Tibial nerve (tissue), 4 donors: ENCODE measurements around the gene SLC9A4. TPM values are rescaled to one million over a fixed set of nuclear protein-coding genes. Genes with fewer than 3 reads are reported as not detected.

Experiments used
- DNase-seq, 2 donors: peaks; one replicate each; pipeline ENCODE4 v3.0.0-alpha.2; 2019; ENCODE audit warnings: low spot score in 2 of 2
- H3K27ac ChIP-seq, 4 donors: fragments of 200-600 bp; sonication (generic) in 3 of 4; one replicate each; pipeline ENCODE4 v1.5.1; 2017 to 2019; ENCODE audit warnings: mild to moderate bottlenecking in 1 of 4
- H3K27me3 ChIP-seq, 2 donors: fragments of 200-600 bp; sonication (generic) in 1 of 2; one replicate each; pipeline versions ENCODE4 v1.5.1 to v1.6.0; 2017 to 2019
- H3K36me3 ChIP-seq, 3 donors: fragments of 200-600 bp; sonication (generic); one replicate each; pipeline ENCODE4 v1.5.1; 2018 to 2019
- H3K4me1 ChIP-seq, 4 donors: fragments of 200-600 bp; sonication (generic) in 3 of 4; one replicate each; pipeline ENCODE4 v1.5.1; 2017 to 2019
- H3K4me3 ChIP-seq, 4 donors: fragments of 200-600 bp; sonication (generic) in 3 of 4; one replicate each; pipeline ENCODE4 v1.5.1; 2017 to 2019; ENCODE audit warnings: mild to moderate bottlenecking in 1 of 4, moderate library complexity in 1 of 4
- H3K9me3 ChIP-seq, 4 donors: fragments of 200-600 bp; sonication (generic) in 3 of 4; one replicate each; pipeline ENCODE4 v1.5.1; 2017 to 2019
- EP300 ChIP-seq, 2 donors: sonication (generic); formaldehyde crosslinking; IDR thresholded peaks; one replicate each; pipeline ENCODE4 v1.6.1; 2017; ENCODE audit warnings: antibody characterized with exemption in 2 of 2, mild to moderate bottlenecking in 1 of 2
- POLR2A ChIP-seq, 2 donors: fragments of 450-650 bp; IDR thresholded peaks; one replicate each; pipeline ENCODE4 v1.6.1; 2017; ENCODE audit warnings: antibody characterized with exemption in 2 of 2, mild to moderate bottlenecking in 2 of 2, moderate library complexity in 2 of 2
- WGBS, 2 donors: methylation state at CpG; one replicate each; pipeline ENCODE4 v1.1.5; 2018; 5-methylcytosine and 5-hydroxymethylcytosine counted together
- total RNA-seq, 4 donors: library from RNA; depleted of rRNA; stranded (reverse); fragments of >200 nt; gene quantifications; one replicate each; pipeline ENCODE4 v1.1.0, GENCODE V29; 2016
- TF ChIP-seq, protein P1 (sequence below), 5 experiments: fragments of 200-600 bp in 3 of 5; fragments of 450-650 bp in 2 of 5; sonication (generic) in 3 of 5; IDR thresholded peaks; one replicate each; pipeline ENCODE4 v1.5.1; 2016 to 2019; ENCODE audit warnings: antibody characterized with exemption in 5 of 5, mild to moderate bottlenecking in 3 of 5, moderate library complexity in 2 of 5

SLC9A4 gene
- total RNA-seq, 4 donors from 2014 or later: 0.30 TPM; not detected in 3

DNA sequence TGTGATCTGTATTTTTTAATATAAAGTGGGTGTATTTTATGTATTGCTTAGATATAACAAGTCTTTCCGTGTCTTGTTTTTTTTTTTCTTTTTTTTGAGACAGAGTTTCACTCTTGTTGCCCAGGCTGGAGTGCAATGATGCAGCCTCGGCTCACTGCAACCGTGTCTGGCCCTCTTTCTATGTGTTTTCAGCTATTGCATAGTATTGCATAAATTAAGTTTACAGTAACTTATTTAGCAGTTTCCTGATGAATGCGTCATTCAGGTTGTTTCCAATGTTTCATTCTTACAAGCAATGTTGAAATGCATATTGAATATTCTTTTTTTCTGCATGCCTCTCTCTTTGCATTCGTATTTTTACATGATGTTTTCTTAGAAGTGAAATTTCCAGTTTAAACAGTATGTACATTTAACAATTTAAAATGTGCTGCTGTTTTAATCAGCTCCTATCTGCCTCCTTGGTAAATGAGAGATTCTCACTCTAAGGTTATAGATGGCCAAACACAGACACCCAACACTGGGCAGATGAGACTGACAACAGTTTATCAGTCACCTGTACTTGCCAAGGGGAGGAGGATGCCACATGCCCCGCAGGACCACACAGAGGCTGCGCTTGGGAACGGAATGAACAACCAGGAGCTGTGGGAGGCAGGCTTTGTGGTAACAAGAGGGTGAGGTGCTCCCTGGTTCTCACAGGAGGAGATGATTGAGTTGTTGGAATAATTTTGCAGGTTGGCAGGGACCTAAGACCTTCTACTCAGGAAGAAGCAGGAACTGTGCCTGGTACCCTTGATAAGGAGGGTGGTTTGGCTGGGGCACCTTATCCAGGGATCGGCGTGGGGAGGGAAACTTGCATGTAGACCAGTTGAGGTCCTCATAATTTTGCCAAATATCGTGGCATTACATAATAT is 7.5 kb downstream of the SLC9A4 start:
- 80 to 87% methylated on average over 11 of the region's 11 CpGs for WGBS, 2 donors

DNA sequence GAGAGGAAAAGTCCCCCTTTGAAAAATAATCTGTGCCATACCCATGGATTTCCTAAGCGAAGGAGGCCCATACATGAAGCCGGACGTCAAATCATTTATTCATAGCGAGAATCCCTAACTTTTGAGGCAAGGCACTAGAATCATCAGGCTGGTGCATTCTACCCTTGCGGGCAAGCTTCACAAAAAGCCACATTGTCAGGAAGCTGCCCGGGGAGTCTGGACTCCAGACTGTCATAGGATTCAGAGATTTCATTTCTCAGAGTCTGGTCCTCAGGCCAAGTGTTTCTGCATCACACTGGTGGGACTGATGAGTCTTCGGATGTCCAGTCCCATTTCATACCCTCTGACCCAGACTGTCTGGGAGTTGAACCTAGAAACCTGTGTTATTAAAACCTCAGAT is 8.9 kb downstream of the SLC9A4 start:
- TF ChIP-seq, protein P1, sequence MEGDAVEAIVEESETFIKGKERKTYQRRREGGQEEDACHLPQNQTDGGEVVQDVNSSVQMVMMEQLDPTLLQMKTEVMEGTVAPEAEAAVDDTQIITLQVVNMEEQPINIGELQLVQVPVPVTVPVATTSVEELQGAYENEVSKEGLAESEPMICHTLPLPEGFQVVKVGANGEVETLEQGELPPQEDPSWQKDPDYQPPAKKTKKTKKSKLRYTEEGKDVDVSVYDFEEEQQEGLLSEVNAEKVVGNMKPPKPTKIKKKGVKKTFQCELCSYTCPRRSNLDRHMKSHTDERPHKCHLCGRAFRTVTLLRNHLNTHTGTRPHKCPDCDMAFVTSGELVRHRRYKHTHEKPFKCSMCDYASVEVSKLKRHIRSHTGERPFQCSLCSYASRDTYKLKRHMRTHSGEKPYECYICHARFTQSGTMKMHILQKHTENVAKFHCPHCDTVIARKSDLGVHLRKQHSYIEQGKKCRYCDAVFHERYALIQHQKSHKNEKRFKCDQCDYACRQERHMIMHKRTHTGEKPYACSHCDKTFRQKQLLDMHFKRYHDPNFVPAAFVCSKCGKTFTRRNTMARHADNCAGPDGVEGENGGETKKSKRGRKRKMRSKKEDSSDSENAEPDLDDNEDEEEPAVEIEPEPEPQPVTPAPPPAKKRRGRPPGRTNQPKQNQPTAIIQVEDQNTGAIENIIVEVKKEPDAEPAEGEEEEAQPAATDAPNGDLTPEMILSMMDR (IDR thresholded peaks at IDR 0.05): no peak
- TF ChIP-seq EP300 (IDR thresholded peaks at IDR 0.05) (no peak), POLR2A (IDR thresholded peaks at IDR 0.05) (no peak)
- Histone ChIP-seq H3K27ac (no peak overlapping the region), H3K9me3 (no peaks in the 10 kb centered on the region), H3K36me3 (no peaks in the 10 kb centered on the region), H3K4me1 (no peaks in the 10 kb centered on the region), H3K4me3 (no peak overlapping the region), H3K27me3 (no peaks in the 10 kb centered on the region)
- DNase-seq: no peak
- WGBS, 2 donors: 66 to 71% methylated on average over 7 of the region's 7 CpGs

More for the DNA sequence above, 7.5 kb downstream of the SLC9A4 start:
- no peak for DNase-seq
- Histone ChIP-seq H3K27ac (no peak overlapping the region), H3K36me3 (no peaks in the 10 kb centered on the region), H3K4me3 (no peak overlapping the region), H3K27me3 (no peaks in the 10 kb centered on the region), H3K4me1 (no peaks in the 10 kb centered on the region), H3K9me3 (no peaks in the 10 kb centered on the region)
- no peak for TF ChIP-seq EP300 (IDR thresholded peaks at IDR 0.05)
- TF ChIP-seq, protein P1 (IDR thresholded peaks at IDR 0.05): no peak
- TF ChIP-seq POLR2A (IDR thresholded peaks at IDR 0.05): no peak

DNA sequence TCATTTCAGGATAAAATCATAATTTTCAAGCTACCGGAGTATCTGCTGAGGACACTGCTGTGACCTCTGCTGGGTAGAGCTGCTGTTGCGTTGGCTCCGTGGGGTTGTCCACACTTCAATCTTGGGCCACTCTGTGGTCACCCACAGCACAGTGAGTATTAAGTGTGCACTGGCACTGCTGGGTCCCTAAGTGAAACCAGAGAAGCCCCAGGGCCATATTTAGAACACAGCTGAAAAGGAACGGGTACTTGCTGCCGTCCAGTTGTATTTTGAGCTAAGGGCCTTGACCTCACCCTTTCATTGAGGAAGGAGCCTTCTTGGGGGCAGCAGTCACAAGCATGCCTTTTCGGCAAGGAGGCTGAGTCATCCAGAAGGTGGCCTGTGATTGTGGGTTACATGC is 10.1 kb downstream of the SLC9A4 start:
- H3K36me3 ChIP-seq: no peaks in the 10 kb centered on the region
- no peaks in the 10 kb centered on the region for H3K4me1 ChIP-seq
- TF ChIP-seq, protein P1 (IDR thresholded peaks at IDR 0.05): no peak
- TF ChIP-seq POLR2A (IDR thresholded peaks at IDR 0.05) (no peak), EP300 (IDR thresholded peaks at IDR 0.05) (no peak)
- 74 to 79% methylated on average over 6 of the region's 6 CpGs for WGBS, 2 donors
- no peaks in the 10 kb centered on the region for H3K27me3 ChIP-seq
- no peaks in the 10 kb centered on the region for H3K9me3 ChIP-seq
- no peak for DNase-seq
- H3K4me3 ChIP-seq: no peak overlapping the region
- no peak overlapping the region for H3K27ac ChIP-seq

DNA sequence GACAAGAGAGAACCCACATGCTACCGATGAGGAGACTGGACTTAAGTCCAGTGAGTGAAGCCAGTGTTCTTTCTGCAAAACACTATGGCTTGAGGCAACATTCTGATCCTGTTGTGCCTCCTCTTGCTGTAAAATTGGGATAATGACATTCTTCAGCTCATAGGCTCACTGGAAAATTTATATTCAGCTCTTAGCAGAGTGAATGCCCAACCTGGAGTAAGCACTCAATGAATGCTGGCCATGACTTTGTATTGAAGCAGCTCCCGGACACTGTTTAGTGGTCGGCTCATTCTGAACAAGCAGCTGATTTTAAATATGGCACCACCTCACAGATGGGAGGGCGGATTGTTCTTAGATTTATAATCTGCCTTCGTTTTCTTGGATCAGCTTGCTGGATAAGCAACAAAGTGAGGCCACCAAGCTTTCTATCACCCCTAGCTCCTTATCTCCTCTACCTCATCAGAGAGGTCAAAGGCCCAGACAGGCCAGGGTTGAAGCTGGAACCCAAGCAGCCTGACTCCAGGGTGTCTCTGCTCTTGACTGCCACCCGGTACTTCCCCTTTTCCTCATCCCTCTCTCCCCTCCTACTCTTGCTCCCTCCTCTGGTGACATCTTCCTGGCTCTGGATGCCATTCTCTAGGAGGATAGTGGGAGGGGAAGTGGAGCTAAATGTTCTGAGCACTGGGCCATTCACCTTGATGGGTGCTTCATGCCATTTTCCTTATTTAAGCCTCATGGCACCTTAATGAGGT is 11.5 kb downstream of the SLC9A4 start:
- H3K36me3 ChIP-seq: no peaks in the 10 kb centered on the region

More for the DNA sequence above, 11.5 kb downstream of the SLC9A4 start:
- no peaks in the 10 kb centered on the region for H3K4me1 ChIP-seq
- TF ChIP-seq, protein P1 (IDR thresholded peaks at IDR 0.05): no peak
- TF ChIP-seq EP300 (IDR thresholded peaks at IDR 0.05): no peak
- no peak for TF ChIP-seq POLR2A (IDR thresholded peaks at IDR 0.05)
- H3K9me3 ChIP-seq: no peaks in the 10 kb centered on the region
- no peak overlapping the region for H3K4me3 ChIP-seq
- WGBS, 2 donors: 85 to 87% methylated on average over 6 of the region's 6 CpGs
- DNase-seq: no peak
- H3K27me3 ChIP-seq: no peaks in the 10 kb centered on the region
- H3K27ac ChIP-seq: no peak overlapping the region
